Measurements from ENCODE around the gene OBP2A. TPM values are rescaled to one million over a fixed set of nuclear protein-coding genes. Genes with fewer than 3 reads are reported as not detected.

OBP2A gene
- total RNA-seq, 1 donor from 2014 or later, result not detected

DNA sequence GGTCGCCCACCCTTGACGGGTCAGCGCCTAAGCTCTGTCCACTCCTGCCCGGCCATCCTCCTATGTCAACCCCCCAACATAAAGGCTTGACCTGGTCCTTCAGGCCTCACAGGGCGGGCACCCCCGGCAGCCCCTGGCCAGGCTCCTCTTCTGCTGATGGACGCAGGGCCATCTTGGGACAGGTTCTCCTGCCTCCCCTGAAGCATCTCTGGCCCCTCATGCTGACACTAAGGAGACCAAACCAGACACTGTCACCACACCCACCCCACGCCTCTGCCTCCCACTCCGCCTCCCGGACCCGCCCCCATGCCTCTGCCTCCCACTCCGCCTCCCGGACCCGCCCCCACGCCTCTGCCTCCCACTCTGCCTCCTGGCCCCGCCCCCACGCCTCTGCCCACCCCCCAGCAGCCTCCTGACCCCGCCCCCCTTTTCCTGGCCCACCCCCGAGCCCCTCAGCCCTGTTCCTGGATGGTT, 6.8 kb downstream of the OBP2A start:
- no peak for DNase-seq (ENCODE audit: low read depth)
- TF ChIP-seq, protein P1, sequence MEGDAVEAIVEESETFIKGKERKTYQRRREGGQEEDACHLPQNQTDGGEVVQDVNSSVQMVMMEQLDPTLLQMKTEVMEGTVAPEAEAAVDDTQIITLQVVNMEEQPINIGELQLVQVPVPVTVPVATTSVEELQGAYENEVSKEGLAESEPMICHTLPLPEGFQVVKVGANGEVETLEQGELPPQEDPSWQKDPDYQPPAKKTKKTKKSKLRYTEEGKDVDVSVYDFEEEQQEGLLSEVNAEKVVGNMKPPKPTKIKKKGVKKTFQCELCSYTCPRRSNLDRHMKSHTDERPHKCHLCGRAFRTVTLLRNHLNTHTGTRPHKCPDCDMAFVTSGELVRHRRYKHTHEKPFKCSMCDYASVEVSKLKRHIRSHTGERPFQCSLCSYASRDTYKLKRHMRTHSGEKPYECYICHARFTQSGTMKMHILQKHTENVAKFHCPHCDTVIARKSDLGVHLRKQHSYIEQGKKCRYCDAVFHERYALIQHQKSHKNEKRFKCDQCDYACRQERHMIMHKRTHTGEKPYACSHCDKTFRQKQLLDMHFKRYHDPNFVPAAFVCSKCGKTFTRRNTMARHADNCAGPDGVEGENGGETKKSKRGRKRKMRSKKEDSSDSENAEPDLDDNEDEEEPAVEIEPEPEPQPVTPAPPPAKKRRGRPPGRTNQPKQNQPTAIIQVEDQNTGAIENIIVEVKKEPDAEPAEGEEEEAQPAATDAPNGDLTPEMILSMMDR (conservative IDR thresholded peaks at IDR 0.05; ENCODE audit: low read depth, low read length), result no peak

DNA sequence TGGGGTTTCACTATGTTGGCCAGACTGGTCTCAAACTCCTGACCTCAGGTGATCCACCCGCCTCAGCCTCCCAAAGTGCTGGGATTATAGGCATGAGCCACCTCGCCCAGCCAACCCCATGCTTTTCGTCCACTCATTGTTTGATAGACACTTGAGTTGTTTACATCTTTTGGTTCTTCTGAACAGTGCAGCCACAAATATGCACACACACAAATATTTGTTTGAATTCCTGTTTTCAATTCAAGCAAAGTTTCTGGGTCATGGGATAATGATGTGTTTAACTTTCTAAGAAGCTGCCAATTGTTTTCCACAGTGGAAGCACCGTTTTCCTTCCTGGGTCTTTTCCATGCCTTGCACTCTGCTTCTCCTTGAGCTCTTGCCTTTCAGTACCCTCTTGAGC, 8.8 kb downstream of the OBP2A start:
- TF ChIP-seq, protein P1 (conservative IDR thresholded peaks at IDR 0.05; ENCODE audit: low read depth, low read length), result no peak
- DNase-seq (ENCODE audit: low read depth), result no peak

More for the DNA sequence above, 6.8 kb downstream of the OBP2A start:
- H3K4me3 ChIP-seq (ENCODE audit: low read depth, low read length), result no peak overlapping the region

DNA sequence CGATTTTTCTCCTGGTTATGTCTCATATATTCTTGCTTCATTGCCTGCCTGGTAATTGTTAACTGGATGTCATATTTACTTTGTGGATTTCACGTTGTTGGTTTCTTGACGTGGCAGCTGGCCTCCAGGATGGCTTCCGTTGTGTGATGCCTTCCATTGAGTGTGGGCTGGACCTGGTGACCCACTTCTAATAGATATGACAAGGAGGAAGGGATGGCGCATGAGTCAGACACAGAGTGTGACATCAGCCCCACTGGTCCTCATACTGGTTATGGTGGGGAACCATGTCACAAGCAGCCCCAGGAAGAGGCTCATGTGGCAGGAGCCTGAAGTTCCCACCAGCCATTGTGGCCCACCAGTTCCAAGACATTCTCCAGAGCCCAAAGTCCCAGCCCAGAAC, 9.3 kb downstream of the OBP2A start:
- H3K4me3 ChIP-seq (ENCODE audit: low read depth, low read length), result no peak overlapping the region
- TF ChIP-seq, protein P1 (conservative IDR thresholded peaks at IDR 0.05; ENCODE audit: low read depth, low read length), result no peak
- no peak for DNase-seq (ENCODE audit: low read depth)

More for the DNA sequence above, 8.8 kb downstream of the OBP2A start:
- H3K4me3 ChIP-seq (ENCODE audit: low read depth, low read length), result no peak overlapping the region

DNA sequence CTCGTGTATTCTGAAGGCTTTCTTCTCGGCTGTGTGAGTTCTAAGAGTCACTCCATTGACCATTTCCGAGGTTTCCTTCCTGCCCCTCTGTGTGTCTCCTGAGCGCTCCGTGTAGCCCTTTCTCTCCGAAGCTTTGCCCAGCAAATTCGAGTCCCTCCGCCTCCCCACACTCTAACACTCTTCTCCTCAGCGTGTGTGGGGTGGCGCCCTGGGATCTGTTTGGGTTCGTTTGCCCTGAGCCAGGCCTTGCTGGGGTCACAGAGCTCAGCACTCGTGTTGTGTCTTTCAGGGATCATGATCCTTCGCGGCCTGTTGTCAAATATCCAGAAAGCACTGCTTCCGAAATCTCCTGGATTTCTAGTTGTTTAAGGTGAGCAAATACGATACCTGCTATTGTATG, 10.0 kb downstream of the OBP2A start:
- DNase-seq (ENCODE audit: low read depth), result no peak
- H3K4me3 ChIP-seq (ENCODE audit: low read depth, low read length), result no peak overlapping the region
- TF ChIP-seq, protein P1 (conservative IDR thresholded peaks at IDR 0.05; ENCODE audit: low read depth, low read length), result no peak

DNA sequence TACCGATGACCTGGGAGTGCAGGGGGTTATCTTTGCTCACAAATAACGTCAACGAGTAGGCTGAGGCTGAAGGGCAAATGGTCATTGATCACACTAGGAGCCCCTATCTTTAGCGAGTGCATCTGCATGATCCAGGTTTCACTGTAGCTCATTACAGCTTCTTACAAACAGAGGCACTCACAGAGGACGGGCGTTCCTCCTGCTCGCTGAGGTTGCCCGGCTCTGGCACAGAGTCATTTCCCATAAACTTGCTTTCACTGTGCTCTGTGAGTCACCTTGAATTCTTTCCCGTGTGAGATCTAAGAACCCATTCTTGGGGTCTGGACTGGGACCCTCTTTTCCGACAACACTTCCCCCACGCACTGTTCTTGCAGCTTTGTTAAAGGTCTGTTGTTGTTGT, 13.7 kb downstream of the OBP2A start:
- no peak for DNase-seq (ENCODE audit: low read depth)
- TF ChIP-seq, protein P1 (conservative IDR thresholded peaks at IDR 0.05; ENCODE audit: low read depth, low read length), result no peak
- no peak overlapping the region for H3K4me3 ChIP-seq (ENCODE audit: low read depth, low read length)

DNA sequence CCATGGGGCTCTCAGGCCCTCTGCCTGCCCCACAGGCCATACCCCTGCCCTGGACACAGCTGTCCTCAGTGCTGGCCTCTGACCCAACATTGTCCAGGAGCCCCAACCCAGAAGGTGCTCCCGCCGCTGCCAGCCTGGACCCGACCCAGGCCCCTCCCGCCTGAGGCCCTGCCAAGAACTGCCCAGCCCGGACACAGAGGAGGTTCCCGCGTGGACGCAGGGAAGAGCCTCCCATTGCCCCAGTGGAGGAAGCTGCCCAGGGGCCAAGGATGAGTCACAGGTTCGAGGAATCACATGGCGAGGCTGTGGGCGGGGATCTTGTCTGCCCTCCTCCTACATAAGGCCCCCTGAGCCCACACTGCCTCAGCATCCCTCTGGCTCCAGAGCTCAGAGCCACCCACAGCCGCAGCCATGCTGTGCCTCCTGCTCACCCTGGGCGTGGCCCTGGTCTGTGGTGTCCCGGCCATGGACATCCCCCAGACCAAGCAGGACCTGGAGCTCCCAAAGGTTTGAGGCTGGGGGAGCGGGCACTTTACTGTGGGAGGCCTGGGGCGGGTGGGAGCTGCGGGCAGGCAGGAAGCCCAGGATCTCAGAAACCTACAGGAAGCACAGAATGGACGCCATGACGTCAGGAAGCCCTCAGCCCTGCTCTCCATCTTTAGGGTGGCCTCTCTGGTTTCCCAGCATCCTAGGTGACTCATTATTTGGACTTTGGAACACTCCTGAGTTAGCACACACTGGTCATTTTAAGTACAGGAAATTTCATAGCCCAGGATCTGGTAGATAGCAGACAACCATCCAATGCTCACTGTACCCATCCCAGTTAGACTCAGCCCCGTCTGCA, 15.7 kb downstream of the OBP2A start, which contains the start of gene PAEP:
Gene PAEP, plus strand, starts transcription at position 366 of the 844 bp plus-strand sequence.
- TF ChIP-seq, protein P1 (conservative IDR thresholded peaks at IDR 0.05; ENCODE audit: low read depth, low read length), result no peak
- H3K4me3 ChIP-seq (ENCODE audit: low read depth, low read length), result no peak within 1 kb of the TSS
- no peak for DNase-seq (ENCODE audit: low read depth)
